H7 (cell line): ENCODE results near the gene ABCC1. TPM values are rescaled to one million over a fixed set of nuclear protein-coding genes. Genes with fewer than 3 reads are reported as not detected.

Experiments
- DNase-seq: peaks from one replicate; pipeline ENCODE4 v3.0.0; 2012
- H3K27me3 ChIP-seq: 2 replicates; pipeline ENCODE4 v1.6.0; 2011; ENCODE audit warnings: mild to moderate bottlenecking, low read length; ENCODE audit not compliant: control insufficient read depth, insufficient read depth
- H3K36me3 ChIP-seq: replicated peaks from 2 replicates; pipeline ENCODE4 v1.5.1; 2011; ENCODE audit warnings: low read length; ENCODE audit not compliant: control insufficient read depth, insufficient read depth
- H3K4me3 ChIP-seq: 2 replicates; pipeline ENCODE4 v1.5.1; 2011; ENCODE audit warnings: low read depth, mild to moderate bottlenecking, control low read depth, low read length, moderate library complexity; ENCODE audit not compliant: insufficient read depth
- total RNA-seq: library from RNA; depleted of rRNA; stranded (reverse); fragments of >200 nt; shearing (Covaris generic); gene quantifications from 2 replicates; pipeline ENCODE4 v1.2.3, GENCODE V29; 2014

Gene ABCC1
- total RNA-seq, 1 experiment from 2014 or later = 22.0 TPM

- DNase-seq = peak; percentile 69
- Histone ChIP-seq H3K36me3 (peaks cover 31% of the 10 kb centered on the region), H3K4me3 (no peak overlapping the region), H3K27me3 (no peaks in the 10 kb centered on the region)
Observed at GRCh38 chr16:16041196-16041892, 91.9 kb downstream of the ABCC1 start.

- Histone ChIP-seq H3K4me3 (no peak overlapping the region), H3K27me3 (no peaks in the 10 kb centered on the region), H3K36me3 (peaks cover 29% of the 10 kb centered on the region)
- no peak for DNase-seq
Observed at GRCh38 chr16:16042076-16042475, 92.7 kb downstream of the ABCC1 start.

GRCh38 chr16:16045296-16045695, 95.9 kb downstream of the ABCC1 start:
- peaks cover 27% of the 10 kb centered on the region for H3K36me3 ChIP-seq
- H3K27me3 ChIP-seq = no peaks in the 10 kb centered on the region
- H3K4me3 ChIP-seq = no peak overlapping the region
- DNase-seq = no peak

GRCh38 chr16:16045879-16046278, 96.5 kb downstream of the ABCC1 start:
- Histone ChIP-seq H3K36me3 (peaks cover 29% of the 10 kb centered on the region), H3K27me3 (no peaks in the 10 kb centered on the region), H3K4me3 (no peak overlapping the region)
- DNase-seq = peak; percentile 69

GRCh38 chr16:16047761-16048160, 98.3 kb downstream of the ABCC1 start:
- no peak for DNase-seq
- Histone ChIP-seq H3K4me3 (no peak overlapping the region), H3K36me3 (peaks cover 36% of the 10 kb centered on the region), H3K27me3 (no peaks in the 10 kb centered on the region)

GRCh38 chr16:16048904-16049582, 99.6 kb downstream of the ABCC1 start:
- no peak overlapping the region for H3K4me3 ChIP-seq
- DNase-seq = peak; percentile 33
- H3K27me3 ChIP-seq = no peaks in the 10 kb centered on the region
- peaks cover 38% of the 10 kb centered on the region for H3K36me3 ChIP-seq

GRCh38 chr16:16050106-16050505, 100.7 kb downstream of the ABCC1 start:
- H3K27me3 ChIP-seq = no peaks in the 10 kb centered on the region
- no peak for DNase-seq
- peaks cover 38% of the 10 kb centered on the region for H3K36me3 ChIP-seq
- H3K4me3 ChIP-seq = no peak overlapping the region

GRCh38 chr16:16051132-16051531, 101.7 kb downstream of the ABCC1 start:
- DNase-seq = no peak
- Histone ChIP-seq H3K36me3 (peaks cover 31% of the 10 kb centered on the region), H3K27me3 (no peaks in the 10 kb centered on the region), H3K4me3 (no peak overlapping the region)

- no peaks in the 10 kb centered on the region for H3K27me3 ChIP-seq
- no peak for DNase-seq
- peaks cover 27% of the 10 kb centered on the region for H3K36me3 ChIP-seq
- H3K4me3 ChIP-seq = no peak overlapping the region
Observed at GRCh38 chr16:16052916-16053315, 103.5 kb downstream of the ABCC1 start.

- DNase-seq = no peak
- no peaks in the 10 kb centered on the region for H3K27me3 ChIP-seq
- H3K4me3 ChIP-seq = no peak overlapping the region
- peaks cover 22% of the 10 kb centered on the region for H3K36me3 ChIP-seq
Observed at GRCh38 chr16:16057102-16057501, 107.7 kb downstream of the ABCC1 start.

GRCh38 chr16:16059160-16059559, 109.7 kb downstream of the ABCC1 start:
- Histone ChIP-seq H3K4me3 (no peak overlapping the region), H3K36me3 (peaks cover 17% of the 10 kb centered on the region), H3K27me3 (no peaks in the 10 kb centered on the region)
- DNase-seq = no peak

GRCh38 chr16:16059895-16060590, 110.6 kb downstream of the ABCC1 start:
- Histone ChIP-seq H3K4me3 (no peak overlapping the region), H3K36me3 (peaks cover 15% of the 10 kb centered on the region), H3K27me3 (no peaks in the 10 kb centered on the region)
- DNase-seq = no peak

- peak; percentile 32 for DNase-seq
- Histone ChIP-seq H3K4me3 (no peak overlapping the region), H3K27me3 (no peaks in the 10 kb centered on the region), H3K36me3 (peaks cover 11% of the 10 kb centered on the region)
Observed at GRCh38 chr16:16062023-16062937, 112.9 kb downstream of the ABCC1 start.

- DNase-seq = no peak
- Histone ChIP-seq H3K27me3 (no peaks in the 10 kb centered on the region), H3K4me3 (no peak overlapping the region), H3K36me3 (peaks cover 8% of the 10 kb centered on the region)
Observed at GRCh38 chr16:16063683-16064082, 114.3 kb downstream of the ABCC1 start.
